Endothelial cell of umbilical vein (primary cell): Measurements from ENCODE around the gene RGL4. TPM values are rescaled to one million over a fixed set of nuclear protein-coding genes. Genes with fewer than 3 reads are reported as not detected.

Experiments
- BruUV-seq: library from RNA; stranded (reverse); fragments of 400-500 nt; replicated peaks from 2 replicates; lab custom pipeline; 2021; lab: Mats Ljungman, UMichigan
- CTCF ChIA-PET: fragments of 300-600, 350-600 bp; sonication (Branson Sonifier 250); formaldehyde crosslinking; loops from one replicate; lab custom pipeline; 2021; ENCODE audit warnings: antibody characterized with exemption, inconsistent platforms; lab: Charles Lee
- POLR2A ChIA-PET: fragments of 300-600, 350-600 bp; sonication (Branson Sonifier 250); formaldehyde crosslinking; loops from one replicate; lab custom pipeline; 2021; ENCODE audit warnings: antibody characterized with exemption, inconsistent platforms; lab: Charles Lee
- DNase-seq: peaks from one replicate; pipeline ENCODE4 v3.0.0-alpha.2; 2011; ENCODE audit warnings: low read depth, low spot score
- FAIRE-seq: peaks from 2 replicates; lab custom pipeline; 2011; peaks lifted over from hg19 to GRCh38; lab: Jason Lieb, UNC
- H2AFZ ChIP-seq: 2 replicates; pipeline ENCODE4 v1.6.0; 2012; ENCODE audit warnings: low read depth, low read length, control low read depth, inconsistent platforms
- H3K27ac ChIP-seq: 2 replicates; pipeline ENCODE4 v1.5.1; 2011; ENCODE audit warnings: low read depth, mild to moderate bottlenecking, control low read depth, low read length, moderate library complexity; ENCODE audit not compliant: insufficient read depth
- H3K27me3 ChIP-seq, 2 experiments: 2 replicates each; pipeline versions ENCODE4 v1.6.0 to v1.6.1; 2011; ENCODE audit warnings: low read length in 2 of 2, mixed read lengths in 1 of 2; ENCODE audit not compliant: control insufficient read depth in 2 of 2, insufficient read depth in 2 of 2
- H3K36me3 ChIP-seq, 2 experiments: 2 replicates in 1 of 2; 3 replicates in 1 of 2; pipeline ENCODE4 v1.5.1; 2011; ENCODE audit warnings: low read length in 2 of 2, mild to moderate bottlenecking in 1 of 2, moderate library complexity in 1 of 2; ENCODE audit not compliant: control insufficient read depth in 2 of 2, insufficient read depth in 2 of 2; ENCODE audit errors: extremely low read depth in 1 of 2
- H3K4me1 ChIP-seq: 3 replicates; pipeline ENCODE4 v1.5.1; 2011; ENCODE audit warnings: mild to moderate bottlenecking, low read length; ENCODE audit not compliant: control insufficient read depth, insufficient read depth; ENCODE audit errors: extremely low read depth
- H3K4me2 ChIP-seq: 2 replicates; pipeline ENCODE4 v1.6.1; 2011; ENCODE audit warnings: low read length, control low read depth, mixed read lengths; ENCODE audit not compliant: insufficient read depth
- H3K4me3 ChIP-seq, 3 experiments: fragments of 200-600 bp in 1 of 3; sonication (generic), shearing (Covaris generic) in 1 of 3; replicated peaks in 1 of 3; 2 replicates each; pipeline ENCODE4 v1.5.1; 2011 to 2016; ENCODE audit warnings: control low read depth in 3 of 3, low read length in 3 of 3, mild to moderate bottlenecking in 2 of 3, inconsistent platforms in 1 of 3, low read depth in 1 of 3, moderate library complexity in 1 of 3; ENCODE audit not compliant: insufficient read depth in 1 of 3
- H3K79me2 ChIP-seq: 2 replicates; pipeline ENCODE4 v1.6.0; 2012; ENCODE audit warnings: low read length, inconsistent platforms; ENCODE audit not compliant: control insufficient read depth, insufficient read depth
- H3K9ac ChIP-seq: replicated peaks from 2 replicates; pipeline ENCODE3; 2011; ENCODE audit warnings: low read length, control low read depth; ENCODE audit not compliant: insufficient read depth; ENCODE audit errors: extremely low read depth
- H3K9me1 ChIP-seq: replicated peaks from 3 replicates; pipeline ENCODE4 v1.6.0; 2011; ENCODE audit warnings: mild to moderate bottlenecking, low read length; ENCODE audit not compliant: control insufficient read depth, insufficient read depth; ENCODE audit errors: extremely low read depth
- H3K9me3 ChIP-seq: replicated peaks from 2 replicates; pipeline ENCODE4 v1.5.1; 2012; ENCODE audit warnings: low read length, inconsistent platforms; ENCODE audit not compliant: control insufficient read depth, insufficient read depth
- H4K20me1 ChIP-seq: replicated peaks from 2 replicates; pipeline ENCODE3; 2011; ENCODE audit warnings: mild to moderate bottlenecking, low read length; ENCODE audit not compliant: control insufficient read depth, insufficient read depth; ENCODE audit errors: extremely low read depth
- EZH2 ChIP-seq: IDR thresholded peaks from 2 replicates; pipeline ENCODE4 v1.6.1; 2012; ENCODE audit warnings: borderline replicate concordance, low read depth, mild to moderate bottlenecking, moderate library complexity, low read length, inconsistent platforms; ENCODE audit not compliant: severe bottlenecking
- FOS ChIP-seq: IDR thresholded peaks from 2 replicates; pipeline ENCODE4 v1.6.1; 2011; ENCODE audit warnings: mild to moderate bottlenecking, low read length, moderate library complexity, borderline replicate concordance; ENCODE audit not compliant: insufficient read depth
- GATA2 ChIP-seq: IDR thresholded peaks from 2 replicates; pipeline ENCODE4 v1.7.0; 2011; ENCODE audit warnings: low read depth, mild to moderate bottlenecking, moderate library complexity, mixed read lengths, low read length; ENCODE audit not compliant: insufficient read length, insufficient read depth
- JUN ChIP-seq: IDR thresholded peaks from 2 replicates; pipeline ENCODE4 v1.6.1; 2011; ENCODE audit warnings: borderline replicate concordance, low read depth; ENCODE audit not compliant: insufficient read length, insufficient read depth
- MAX ChIP-seq: IDR thresholded peaks from 2 replicates; pipeline ENCODE4 v1.6.1; 2011; ENCODE audit not compliant: insufficient read depth, insufficient read length
- MYC ChIP-seq: IDR thresholded peaks from one replicate; pipeline ENCODE4 v1.6.1; 2011; ENCODE audit warnings: mild to moderate bottlenecking, low read depth, low read length
- POLR2A ChIP-seq: IDR thresholded peaks from 2 replicates; pipeline ENCODE4 v1.6.1; 2012; ENCODE audit warnings: low read depth, mild to moderate bottlenecking, control low read depth, low read length
- POLR2AphosphoS5 ChIP-seq: IDR thresholded peaks from 2 replicates; pipeline ENCODE4 v1.6.1; 2012; ENCODE audit warnings: low read depth, mild to moderate bottlenecking, control low read depth, low read length, moderate library complexity; ENCODE audit not compliant: insufficient read depth
- dilution Hi-C: fragments of 300-500 bp; cut with MboI; formaldehyde crosslinking; loops from one replicate; pipeline ENCODE4 v1.15.0; 2019; ENCODE audit warnings: low sequenced_read_pairs; ENCODE audit not compliant: extremely low pct_ligation_motif_present
- intact Hi-C: fragments of 100-400 bp; cut with micrococcal nuclease; formaldehyde crosslinking; loops from one replicate; pipeline ENCODE4 v1.10.0; 2022
- polyA plus RNA-seq, 4 experiments: library from polyadenylated mRNA; depleted of rRNA in 3 of 4; stranded (reverse) in 3 of 4; unstranded in 1 of 4; fragments of >200 nt; gene quantifications; 2 replicates each; pipeline versions ENCODE4 v1.2.1 to v1.2.3, GENCODE V29; 2011 to 2012; ENCODE audit warnings: missing spikeins in 1 of 4
- total RNA-seq: library from RNA; stranded (reverse); gene quantifications from 2 replicates; pipeline ENCODE4 v1.2.3, GENCODE V29; 2021
- TF ChIP-seq, protein P1 (sequence below), 2 donors: IDR thresholded peaks; 1 replicate in 1 of 2; 2 replicates in 1 of 2; pipeline ENCODE4 v1.5.1; 2011; ENCODE audit warnings: low read length in 2 of 2, mild to moderate bottlenecking in 2 of 2, moderate library complexity in 2 of 2, control low read depth in 1 of 2, inconsistent platforms in 1 of 2, low read depth in 1 of 2; ENCODE audit not compliant: insufficient read depth in 1 of 2; ENCODE audit errors: extremely low read depth in 1 of 2

The RGL4 gene
- total and polyA plus RNA-seq, 2 donors (not counting 3 experiments of a cell fraction or from before 2014, with no cell fraction given): not detected

DNA sequence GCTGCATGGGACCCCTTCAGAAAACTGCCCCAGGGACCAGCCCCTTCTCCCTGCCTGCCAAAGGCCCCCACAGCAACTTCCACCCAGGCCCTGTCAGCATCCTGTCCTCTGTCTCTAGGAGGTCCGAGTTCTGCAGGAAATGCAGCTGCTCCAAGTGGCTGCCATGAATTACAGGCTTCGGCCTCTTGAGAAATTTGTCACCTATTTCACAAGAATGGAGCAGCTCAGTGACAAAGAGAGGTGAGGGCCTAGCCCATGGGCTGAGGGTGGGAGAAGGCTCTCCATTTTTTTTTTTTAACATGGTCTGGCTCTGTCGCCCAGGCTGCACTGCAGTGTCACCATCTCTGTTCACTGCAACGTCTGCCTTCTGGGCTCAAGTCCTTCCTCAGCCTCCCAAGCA, 7.3 kb downstream of the RGL4 start:
- no peak for FAIRE-seq
- H3K27me3 ChIP-seq: no peaks in the 10 kb centered on the region
- no peaks in the 10 kb centered on the region for H3K4me1 ChIP-seq
- TF ChIP-seq, protein P1, sequence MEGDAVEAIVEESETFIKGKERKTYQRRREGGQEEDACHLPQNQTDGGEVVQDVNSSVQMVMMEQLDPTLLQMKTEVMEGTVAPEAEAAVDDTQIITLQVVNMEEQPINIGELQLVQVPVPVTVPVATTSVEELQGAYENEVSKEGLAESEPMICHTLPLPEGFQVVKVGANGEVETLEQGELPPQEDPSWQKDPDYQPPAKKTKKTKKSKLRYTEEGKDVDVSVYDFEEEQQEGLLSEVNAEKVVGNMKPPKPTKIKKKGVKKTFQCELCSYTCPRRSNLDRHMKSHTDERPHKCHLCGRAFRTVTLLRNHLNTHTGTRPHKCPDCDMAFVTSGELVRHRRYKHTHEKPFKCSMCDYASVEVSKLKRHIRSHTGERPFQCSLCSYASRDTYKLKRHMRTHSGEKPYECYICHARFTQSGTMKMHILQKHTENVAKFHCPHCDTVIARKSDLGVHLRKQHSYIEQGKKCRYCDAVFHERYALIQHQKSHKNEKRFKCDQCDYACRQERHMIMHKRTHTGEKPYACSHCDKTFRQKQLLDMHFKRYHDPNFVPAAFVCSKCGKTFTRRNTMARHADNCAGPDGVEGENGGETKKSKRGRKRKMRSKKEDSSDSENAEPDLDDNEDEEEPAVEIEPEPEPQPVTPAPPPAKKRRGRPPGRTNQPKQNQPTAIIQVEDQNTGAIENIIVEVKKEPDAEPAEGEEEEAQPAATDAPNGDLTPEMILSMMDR (IDR thresholded peaks at IDR 0.05; ENCODE audit: extremely low read depth in 1 of 2, insufficient read depth in 1 of 2, low read depth in 1 of 2, low read length in 2 of 2): no peak
- TF ChIP-seq EZH2 (no peak), MAX (no peak), JUN (no peak), POLR2A (no peak), FOS (no peak), POLR2AphosphoS5 (no peak), GATA2 (no peak), MYC (no peak)
- CTCF ChIA-PET: no interaction called here
- intact Hi-C loops: no loop called here
- dilution Hi-C loops: no loop called here
- peaks cover 10 to 17% of the 10 kb centered on the region in 2 experiments for H3K36me3 ChIP-seq
- no peaks in the 10 kb centered on the region for H3K9me3 ChIP-seq
- H2AFZ ChIP-seq: no peak overlapping the region
- no peak for DNase-seq
- no peaks in the 10 kb centered on the region for H4K20me1 ChIP-seq
- no peak overlapping the region for H3K4me3 ChIP-seq
- no peak overlapping the region for H3K4me2 ChIP-seq
- H3K9me1 ChIP-seq: no peaks in the 10 kb centered on the region
- no TSS peak for BruUV-seq
- H3K9ac ChIP-seq: no peak overlapping the region
- POLR2A ChIA-PET: no interaction called here
- H3K79me2 ChIP-seq: peaks cover 11% of the 10 kb centered on the region
- H3K27ac ChIP-seq: no peak overlapping the region
